Glutamatergic neuron (in vitro differentiated cells): ENCODE measurements around the gene P2RX2. TPM values are rescaled to one million over a fixed set of nuclear protein-coding genes. Genes with fewer than 3 reads are reported as not detected.

Source experiments
- DNase-seq: peaks from one replicate; pipeline ENCODE4 v3.0.0; 2022
- H3K27ac Mint-ChIP-seq: one replicate; pipeline ENCODE4 v1.8.0; 2020; ENCODE audit warnings: mild to moderate bottlenecking, mixed read lengths, inconsistent platforms; ENCODE audit not compliant: unreplicated experiment
- H3K27me3 Mint-ChIP-seq: one replicate; pipeline ENCODE4 v1.8.0; 2020; ENCODE audit warnings: mild to moderate bottlenecking, moderate library complexity, mixed read lengths, inconsistent platforms; ENCODE audit not compliant: unreplicated experiment
- H3K36me3 Mint-ChIP-seq: one replicate; pipeline ENCODE4 v1.8.0; 2020; ENCODE audit warnings: mild to moderate bottlenecking, mixed read lengths, inconsistent platforms; ENCODE audit not compliant: unreplicated experiment
- H3K4me1 Mint-ChIP-seq: one replicate; pipeline ENCODE4 v1.8.0; 2020; ENCODE audit warnings: mild to moderate bottlenecking, low read depth, mixed read lengths, inconsistent platforms; ENCODE audit not compliant: unreplicated experiment
- H3K4me3 Mint-ChIP-seq: one replicate; pipeline ENCODE4 v1.8.0; 2020; ENCODE audit warnings: mild to moderate bottlenecking, mixed read lengths, inconsistent platforms; ENCODE audit not compliant: unreplicated experiment
- H3K9me3 Mint-ChIP-seq: one replicate; pipeline ENCODE4 v1.8.0; 2020; ENCODE audit warnings: mild to moderate bottlenecking, moderate library complexity, mixed read lengths, inconsistent platforms; ENCODE audit not compliant: unreplicated experiment
- total RNA-seq: library from RNA; stranded (reverse); fragmentation: NEBNext Ultra II Directional; extraction: Animal tissue kit (Norgen Biotek cat#: 25700); gene quantifications from one replicate; pipeline ENCODE4 v1.2.1, GENCODE V29; 2021; ENCODE audit not compliant: unreplicated experiment
- TF ChIP-seq, protein P1 (sequence below): fragments of 200-600 bp; sonication (generic); IDR thresholded peaks from one replicate; pipeline ENCODE4 v1.5.0; 2021; ENCODE audit not compliant: partially characterized antibody, unreplicated experiment

P2RX2 gene
- total RNA-seq, 1 donor from 2014 or later, result 4.1 TPM

GRCh38 chr12:132660052-132660451 is 41.5 kb downstream of the P2RX2 start:
- DNase-seq, result no peak
- no peaks in the 10 kb centered on the region for H3K9me3 Mint-ChIP-seq
- H3K27me3 Mint-ChIP-seq, result peaks cover 1% of the 10 kb centered on the region
- no peaks in the 10 kb centered on the region for H3K36me3 Mint-ChIP-seq
- TF ChIP-seq, protein P1, sequence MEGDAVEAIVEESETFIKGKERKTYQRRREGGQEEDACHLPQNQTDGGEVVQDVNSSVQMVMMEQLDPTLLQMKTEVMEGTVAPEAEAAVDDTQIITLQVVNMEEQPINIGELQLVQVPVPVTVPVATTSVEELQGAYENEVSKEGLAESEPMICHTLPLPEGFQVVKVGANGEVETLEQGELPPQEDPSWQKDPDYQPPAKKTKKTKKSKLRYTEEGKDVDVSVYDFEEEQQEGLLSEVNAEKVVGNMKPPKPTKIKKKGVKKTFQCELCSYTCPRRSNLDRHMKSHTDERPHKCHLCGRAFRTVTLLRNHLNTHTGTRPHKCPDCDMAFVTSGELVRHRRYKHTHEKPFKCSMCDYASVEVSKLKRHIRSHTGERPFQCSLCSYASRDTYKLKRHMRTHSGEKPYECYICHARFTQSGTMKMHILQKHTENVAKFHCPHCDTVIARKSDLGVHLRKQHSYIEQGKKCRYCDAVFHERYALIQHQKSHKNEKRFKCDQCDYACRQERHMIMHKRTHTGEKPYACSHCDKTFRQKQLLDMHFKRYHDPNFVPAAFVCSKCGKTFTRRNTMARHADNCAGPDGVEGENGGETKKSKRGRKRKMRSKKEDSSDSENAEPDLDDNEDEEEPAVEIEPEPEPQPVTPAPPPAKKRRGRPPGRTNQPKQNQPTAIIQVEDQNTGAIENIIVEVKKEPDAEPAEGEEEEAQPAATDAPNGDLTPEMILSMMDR, result no peak
- no peaks in the 10 kb centered on the region for H3K4me1 Mint-ChIP-seq
- no peak overlapping the region for H3K27ac Mint-ChIP-seq
- no peak overlapping the region for H3K4me3 Mint-ChIP-seq

DNA sequence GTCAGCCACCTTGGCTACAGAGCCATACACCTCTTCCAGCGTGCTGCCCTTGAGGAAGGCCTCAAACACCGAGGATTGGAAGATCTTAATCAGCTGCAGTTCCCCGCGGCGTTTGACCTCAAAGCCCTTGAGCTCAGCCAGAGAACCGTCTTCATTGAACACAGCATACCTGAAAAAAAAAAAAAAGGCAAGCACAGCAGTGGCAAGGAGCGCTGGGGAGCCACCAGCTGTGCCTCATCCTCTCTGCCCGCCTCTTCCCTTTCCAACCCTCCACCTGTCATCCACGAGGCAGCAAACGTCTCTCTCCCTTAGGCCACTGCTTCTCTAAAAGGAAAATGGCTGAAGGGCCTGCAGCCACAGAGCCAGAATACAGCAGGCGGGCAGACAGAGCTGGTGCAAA is 42.4 kb downstream of the P2RX2 start:
- no peak overlapping the region for H3K4me3 Mint-ChIP-seq
- no peak overlapping the region for H3K27ac Mint-ChIP-seq
- no peaks in the 10 kb centered on the region for H3K36me3 Mint-ChIP-seq
- no peaks in the 10 kb centered on the region for H3K9me3 Mint-ChIP-seq
- DNase-seq, result no peak
- TF ChIP-seq, protein P1, result no peak
- H3K4me1 Mint-ChIP-seq, result no peaks in the 10 kb centered on the region
- H3K27me3 Mint-ChIP-seq, result peaks cover 1% of the 10 kb centered on the region

DNA sequence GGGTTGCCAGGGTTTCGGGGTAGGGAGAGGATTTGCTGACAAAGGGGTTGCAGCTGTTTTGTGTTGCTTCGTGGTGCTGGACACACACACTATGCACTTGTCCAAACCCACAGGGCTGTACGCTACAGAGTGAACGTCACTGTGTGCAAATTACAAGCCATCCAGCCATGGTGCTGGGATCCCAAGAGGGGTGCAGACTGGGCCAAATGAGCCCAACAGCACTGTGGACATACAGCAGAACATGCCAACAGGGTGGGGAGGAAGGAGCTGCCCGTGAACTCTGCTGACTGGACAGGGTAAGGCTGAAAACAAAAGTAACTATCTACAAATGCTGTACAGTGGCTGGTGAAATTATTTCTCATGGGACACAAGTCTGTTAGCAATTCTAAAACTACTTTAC is 43.4 kb downstream of the P2RX2 start:
- no peak for DNase-seq
- Mint-ChIP-seq H3K4me1 (no peaks in the 10 kb centered on the region), H3K4me3 (no peak overlapping the region), H3K27ac (no peak overlapping the region), H3K36me3 (no peaks in the 10 kb centered on the region), H3K27me3 (peaks cover 4% of the 10 kb centered on the region), H3K9me3 (no peaks in the 10 kb centered on the region)
- TF ChIP-seq, protein P1, result no peak

GRCh38 chr12:132662901-132663755 is 44.6 kb downstream of the P2RX2 start:
- Mint-ChIP-seq H3K27me3 (peaks cover 6% of the 10 kb centered on the region), H3K4me3 (no peak overlapping the region), H3K9me3 (no peaks in the 10 kb centered on the region), H3K27ac (no peak overlapping the region), H3K36me3 (peaks cover 4% of the 10 kb centered on the region), H3K4me1 (no peaks in the 10 kb centered on the region)
- no peak for DNase-seq
- TF ChIP-seq, protein P1, result no peak

GRCh38 chr12:132664206-132665148 is 45.9 kb downstream of the P2RX2 start:
- Mint-ChIP-seq H3K27me3 (peaks cover 5% of the 10 kb centered on the region), H3K4me3 (no peak overlapping the region), H3K36me3 (peaks cover 4% of the 10 kb centered on the region), H3K27ac (no peak overlapping the region), H3K9me3 (no peaks in the 10 kb centered on the region), H3K4me1 (no peaks in the 10 kb centered on the region)
- TF ChIP-seq, protein P1, result no peak
- no peak for DNase-seq
